DMS114 treated with DMSO at 0.1 percent for 48 hours (cell line): ENCODE data around the gene EIF4G3.
"Not testable (repeated sequence)": the region's sequence is repeated elsewhere in the genome, so short reads cannot be mapped to it uniquely, and the experiment has no call there.

ENCODE experiments used
- DNase-seq: peaks from one replicate; lab custom pipeline; 2025; ENCODE audit not compliant: unreplicated experiment; lab: John Stamatoyannopoulos, UW

EIF4G3 gene

GRCh38 chr1:20893931-20894330, 282.8 kb downstream of the EIF4G3 start:
- no peak for DNase-seq

GRCh38 chr1:20891091-20891490, 285.6 kb downstream of the EIF4G3 start:
- DNase-seq = no peak

GRCh38 chr1:20887246-20887645, 289.5 kb downstream of the EIF4G3 start:
- DNase-seq = no peak

- DNase-seq = no peak
Measured at GRCh38 chr1:20885121-20885520, 291.6 kb downstream of the EIF4G3 start.

- DNase-seq = no peak
Measured at GRCh38 chr1:20884513-20884912, 292.2 kb downstream of the EIF4G3 start.

- no peak for DNase-seq
Measured at GRCh38 chr1:20883766-20884165, 292.9 kb downstream of the EIF4G3 start.

- DNase-seq = no peak
Measured at GRCh38 chr1:20882837-20883236, 293.9 kb downstream of the EIF4G3 start.

- DNase-seq = no peak
Measured at GRCh38 chr1:20878799-20879198, 297.9 kb downstream of the EIF4G3 start.

- DNase-seq = no peak
Measured at GRCh38 chr1:20875198-20875973, 301.3 kb downstream of the EIF4G3 start.

- DNase-seq = no peak
Measured at GRCh38 chr1:20873311-20873710, 303.4 kb downstream of the EIF4G3 start.

GRCh38 chr1:20871419-20871818, 305.3 kb downstream of the EIF4G3 start:
- no peak for DNase-seq

- DNase-seq = no peak
Measured at GRCh38 chr1:20870718-20871117, 306.0 kb downstream of the EIF4G3 start.

GRCh38 chr1:20868263-20868662, 308.4 kb downstream of the EIF4G3 start:
- DNase-seq = no peak

- no peak for DNase-seq
Measured at GRCh38 chr1:20867847-20868246, 308.9 kb downstream of the EIF4G3 start.

- DNase-seq = no peak
Measured at GRCh38 chr1:20867062-20867461, 309.6 kb downstream of the EIF4G3 start.

- no peak for DNase-seq
Measured at GRCh38 chr1:20865001-20865400, 311.7 kb downstream of the EIF4G3 start.

- DNase-seq = no peak
Measured at GRCh38 chr1:20854529-20854928, 322.2 kb downstream of the EIF4G3 start.

- not testable (repeated sequence) for DNase-seq
Measured at GRCh38 chr1:20851791-20852190, 324.9 kb downstream of the EIF4G3 start.

GRCh38 chr1:20850021-20850420, 326.7 kb downstream of the EIF4G3 start:
- no peak for DNase-seq

- DNase-seq = no peak
Measured at GRCh38 chr1:20849100-20849499, 327.6 kb downstream of the EIF4G3 start.

- DNase-seq = no peak
Measured at GRCh38 chr1:20848162-20848561, 328.5 kb downstream of the EIF4G3 start.

- no peak for DNase-seq
Measured at GRCh38 chr1:20847611-20848080, 329.1 kb downstream of the EIF4G3 start.
